VCaP (cell line): ENCODE results near the gene XPNPEP2.

ENCODE experiments used
- H3K27ac ChIP-seq: fragments of 450-650 bp; 2 replicates; pipeline ENCODE4 v1.5.1; 2017
- TF ChIP-seq, protein P1 (sequence below): fragments of 450-650 bp; conservative IDR thresholded peaks from 2 replicates; pipeline ENCODE4 v1.5.1; 2017; ENCODE audit warnings: mild to moderate bottlenecking, moderate library complexity

Gene XPNPEP2

GRCh38 chrX:129781134-129781672 lies 42.4 kb downstream of the XPNPEP2 start:
- TF ChIP-seq, protein P1, sequence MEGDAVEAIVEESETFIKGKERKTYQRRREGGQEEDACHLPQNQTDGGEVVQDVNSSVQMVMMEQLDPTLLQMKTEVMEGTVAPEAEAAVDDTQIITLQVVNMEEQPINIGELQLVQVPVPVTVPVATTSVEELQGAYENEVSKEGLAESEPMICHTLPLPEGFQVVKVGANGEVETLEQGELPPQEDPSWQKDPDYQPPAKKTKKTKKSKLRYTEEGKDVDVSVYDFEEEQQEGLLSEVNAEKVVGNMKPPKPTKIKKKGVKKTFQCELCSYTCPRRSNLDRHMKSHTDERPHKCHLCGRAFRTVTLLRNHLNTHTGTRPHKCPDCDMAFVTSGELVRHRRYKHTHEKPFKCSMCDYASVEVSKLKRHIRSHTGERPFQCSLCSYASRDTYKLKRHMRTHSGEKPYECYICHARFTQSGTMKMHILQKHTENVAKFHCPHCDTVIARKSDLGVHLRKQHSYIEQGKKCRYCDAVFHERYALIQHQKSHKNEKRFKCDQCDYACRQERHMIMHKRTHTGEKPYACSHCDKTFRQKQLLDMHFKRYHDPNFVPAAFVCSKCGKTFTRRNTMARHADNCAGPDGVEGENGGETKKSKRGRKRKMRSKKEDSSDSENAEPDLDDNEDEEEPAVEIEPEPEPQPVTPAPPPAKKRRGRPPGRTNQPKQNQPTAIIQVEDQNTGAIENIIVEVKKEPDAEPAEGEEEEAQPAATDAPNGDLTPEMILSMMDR = no peak
- H3K27ac ChIP-seq = no peak overlapping the region

DNA sequence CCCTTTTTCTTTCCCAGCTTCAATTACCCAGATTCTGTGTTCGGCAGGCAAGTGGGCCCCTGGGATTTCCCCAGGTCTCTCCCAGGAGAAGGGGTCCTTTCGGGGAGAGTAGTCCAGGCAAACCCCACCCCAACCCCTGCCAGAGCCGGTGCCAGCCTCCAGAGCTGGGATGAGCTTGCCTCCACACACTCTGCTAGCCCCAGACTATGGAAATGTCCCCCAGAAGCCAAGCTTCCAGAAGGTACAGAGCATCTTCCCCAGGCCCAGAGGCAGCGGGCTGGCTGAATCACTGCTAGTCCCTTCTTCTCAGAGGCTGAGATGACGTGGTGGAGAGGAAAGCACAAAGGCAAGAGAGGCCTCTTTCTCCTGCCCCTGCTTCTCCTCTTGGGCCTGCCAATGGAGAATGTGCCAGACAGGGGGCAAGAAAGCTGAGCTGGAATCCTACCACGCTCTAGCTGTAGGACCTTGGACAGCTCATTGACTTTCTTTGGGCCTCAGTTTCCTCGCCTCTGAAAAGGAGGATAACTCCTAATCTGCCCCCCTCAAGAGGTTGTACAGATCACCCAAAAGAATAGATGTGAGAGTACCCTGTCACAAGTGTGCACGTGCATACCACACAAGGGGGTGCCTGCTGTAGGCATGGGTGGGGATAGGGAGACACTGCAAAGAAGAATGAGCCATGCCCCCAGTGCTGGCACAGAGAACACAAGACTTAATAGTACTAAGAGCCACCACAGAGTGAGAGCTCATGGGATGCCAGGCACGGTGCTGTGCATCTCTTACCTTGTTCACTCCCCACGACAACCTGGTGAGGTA lies 43.1 kb downstream of the XPNPEP2 start:
- H3K27ac ChIP-seq = no peak overlapping the region
- TF ChIP-seq, protein P1 = no peak

DNA sequence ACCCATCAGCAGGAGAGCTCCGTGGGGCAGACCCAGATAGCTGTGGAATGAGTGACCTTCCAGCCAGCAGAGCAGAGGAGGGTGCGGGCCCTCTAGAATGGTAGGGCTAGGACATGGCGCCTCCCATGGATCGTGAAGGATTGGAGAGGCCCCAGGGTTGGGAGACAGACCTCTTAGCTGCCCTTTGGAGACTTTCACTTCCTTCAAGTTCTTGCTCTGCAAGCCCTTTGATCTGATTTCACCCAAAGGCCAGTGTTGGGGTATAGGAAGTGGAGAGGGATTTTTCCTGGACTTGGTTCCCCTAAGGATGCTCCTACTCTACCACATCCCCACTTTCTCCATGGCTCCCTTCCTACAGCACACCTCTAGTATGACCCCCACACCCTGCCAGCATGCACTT lies 43.9 kb downstream of the XPNPEP2 start:
- no peak overlapping the region for H3K27ac ChIP-seq

GRCh38 chrX:129783291-129783713 lies 44.5 kb downstream of the XPNPEP2 start:
- H3K27ac ChIP-seq = no peak overlapping the region
- TF ChIP-seq, protein P1 = no peak

More for the DNA sequence above, 43.9 kb downstream of the XPNPEP2 start:
- TF ChIP-seq, protein P1 = no peak

DNA sequence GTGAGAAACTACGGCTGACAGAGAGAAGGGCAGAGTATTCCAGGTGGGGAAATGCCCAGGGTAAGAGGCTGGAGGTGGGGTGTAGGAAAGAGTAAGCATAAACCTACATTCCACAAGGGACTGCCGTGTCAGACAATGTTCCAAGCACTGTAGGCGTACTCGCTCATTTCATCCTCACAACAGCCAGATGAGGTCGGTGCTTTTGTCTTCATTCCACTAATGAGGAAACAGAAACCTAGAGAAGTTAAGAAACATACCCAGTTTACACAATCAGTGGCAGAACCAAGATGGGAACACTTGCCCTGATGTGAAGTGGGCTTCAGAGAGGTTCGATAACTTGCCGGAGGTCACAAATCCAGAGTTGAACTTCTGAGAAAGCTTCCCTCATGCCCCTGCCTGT lies 45.6 kb downstream of the XPNPEP2 start:
- no peak overlapping the region for H3K27ac ChIP-seq
- TF ChIP-seq, protein P1 = no peak

DNA sequence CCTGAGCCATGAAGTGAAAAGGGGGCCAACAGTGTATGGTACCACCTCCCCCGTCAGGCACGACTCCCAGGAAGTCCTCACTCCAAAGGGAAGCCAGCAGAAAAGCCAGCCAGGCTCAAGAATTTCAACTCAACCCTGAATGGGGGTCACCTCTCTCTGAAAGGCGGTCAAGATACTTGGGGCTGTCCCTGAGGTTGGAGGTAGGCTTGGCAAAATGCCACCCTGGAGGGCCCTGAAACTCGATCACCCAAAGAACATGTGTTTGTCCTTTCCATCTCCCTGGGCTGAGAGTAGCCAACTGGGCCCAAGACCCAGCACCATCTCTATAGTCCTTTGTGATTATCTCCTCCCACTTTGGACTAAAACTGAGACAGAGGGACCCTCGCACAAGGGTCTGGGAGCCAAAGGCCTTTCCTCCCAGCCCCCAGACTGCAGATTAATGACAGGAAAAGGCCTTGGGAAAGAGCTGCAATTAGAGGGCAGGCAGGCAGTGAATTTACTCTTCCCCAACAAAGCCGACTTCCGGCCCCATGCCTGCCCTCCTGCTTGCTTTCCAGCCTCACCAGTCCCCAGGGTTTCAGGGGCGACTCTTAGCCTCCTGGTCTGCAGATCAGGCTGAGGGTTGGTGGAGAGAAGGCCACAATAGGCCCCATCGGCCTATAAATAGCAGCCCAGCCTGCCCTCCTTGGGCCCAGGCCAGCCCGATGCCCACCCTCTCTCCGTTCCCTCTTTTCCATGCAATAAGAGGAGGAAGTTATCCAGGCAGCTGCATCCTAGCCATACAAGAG lies 46.6 kb downstream of the XPNPEP2 start:
- TF ChIP-seq, protein P1 = no peak
- H3K27ac ChIP-seq = no peak overlapping the region

- H3K27ac ChIP-seq = no peak overlapping the region
- TF ChIP-seq, protein P1 = no peak
These were observed 47.5 kb downstream of the XPNPEP2 start for GRCh38 chrX:129786210-129786651.
